NK-92 (cell line): Measurements from ENCODE around the gene GTPBP4.
"Not testable (repeated sequence)": the region's sequence is repeated elsewhere in the genome, so short reads cannot be mapped to it uniquely, and the experiment has no call there.

Source experiments
- DNase-seq: peaks from one replicate; lab custom pipeline; 2025; ENCODE audit not compliant: unreplicated experiment; lab: John Stamatoyannopoulos, UW

Gene GTPBP4

GRCh38 chr10:1056326-1057105 is 68.3 kb downstream of the GTPBP4 start, which contains the start of gene WDR37:
Gene WDR37, plus strand, starts transcription at chr10:1056385. Its CDS starts 15,771 bp downstream, at chr10:1072156.
- peak; percentile 21 for DNase-seq

- no peak for DNase-seq
Observed at GRCh38 chr10:1057106-1057657, 68.9 kb downstream of the GTPBP4 start.

DNA sequence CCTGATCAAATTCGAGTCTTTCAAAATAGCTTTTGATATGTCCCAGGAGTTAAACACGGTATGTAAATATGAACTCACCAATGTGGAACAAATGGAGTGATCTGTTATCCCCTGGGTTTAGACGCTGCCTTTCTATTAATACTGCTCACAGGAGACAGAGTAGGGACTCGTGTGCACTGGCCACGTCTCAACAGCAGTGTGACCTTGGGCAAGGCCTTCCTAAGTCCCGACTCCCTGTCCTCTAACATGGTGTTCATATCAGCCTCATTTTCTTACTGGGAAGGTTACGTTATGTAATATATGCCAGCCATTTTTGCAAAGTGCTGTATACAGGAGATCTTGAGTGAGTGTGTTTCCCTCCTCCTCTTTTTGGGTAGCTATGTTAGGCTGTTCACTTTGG is 69.8 kb downstream of the GTPBP4 start:
- no peak for DNase-seq

- DNase-seq = no peak
Observed at GRCh38 chr10:1059902-1060301, 71.7 kb downstream of the GTPBP4 start.

- no peak for DNase-seq
Observed at GRCh38 chr10:1061930-1062774, 73.9 kb downstream of the GTPBP4 start.

GRCh38 chr10:1063232-1063865 is 75.1 kb downstream of the GTPBP4 start:
- no peak for DNase-seq

DNA sequence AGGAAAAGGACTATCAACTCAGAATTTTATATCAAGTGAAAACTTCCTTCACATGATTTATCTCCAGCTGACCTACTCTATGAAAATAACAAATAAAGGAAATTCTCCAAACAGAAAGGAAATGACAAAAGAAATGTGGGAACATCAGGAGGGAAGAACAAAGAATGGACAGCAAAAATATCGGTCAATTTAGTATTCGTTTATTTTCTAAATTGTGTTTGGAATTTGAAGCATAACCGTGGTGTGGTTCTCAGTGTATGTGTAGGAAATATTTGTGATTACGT is 76.7 kb downstream of the GTPBP4 start:
- DNase-seq = no peak

DNA sequence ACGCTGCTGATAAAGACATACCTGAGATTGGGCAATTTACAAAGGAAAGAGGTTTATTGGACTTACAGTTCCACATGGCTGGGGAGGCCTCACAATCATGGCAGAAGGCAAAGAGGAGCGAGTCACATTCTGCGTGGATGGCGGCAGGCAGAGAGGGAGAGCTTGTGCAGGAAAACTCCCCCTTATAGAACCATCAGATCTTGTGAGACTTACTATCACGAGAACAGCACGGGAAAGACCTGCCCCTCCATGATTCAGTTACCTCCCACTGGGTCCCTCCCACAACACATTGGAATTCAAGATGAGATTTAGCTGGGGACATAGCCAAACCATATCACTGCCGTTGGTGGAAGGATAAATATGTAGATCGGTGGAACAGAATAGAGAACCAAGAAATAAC is 78.5 kb downstream of the GTPBP4 start:
- not testable (repeated sequence) for DNase-seq

DNA sequence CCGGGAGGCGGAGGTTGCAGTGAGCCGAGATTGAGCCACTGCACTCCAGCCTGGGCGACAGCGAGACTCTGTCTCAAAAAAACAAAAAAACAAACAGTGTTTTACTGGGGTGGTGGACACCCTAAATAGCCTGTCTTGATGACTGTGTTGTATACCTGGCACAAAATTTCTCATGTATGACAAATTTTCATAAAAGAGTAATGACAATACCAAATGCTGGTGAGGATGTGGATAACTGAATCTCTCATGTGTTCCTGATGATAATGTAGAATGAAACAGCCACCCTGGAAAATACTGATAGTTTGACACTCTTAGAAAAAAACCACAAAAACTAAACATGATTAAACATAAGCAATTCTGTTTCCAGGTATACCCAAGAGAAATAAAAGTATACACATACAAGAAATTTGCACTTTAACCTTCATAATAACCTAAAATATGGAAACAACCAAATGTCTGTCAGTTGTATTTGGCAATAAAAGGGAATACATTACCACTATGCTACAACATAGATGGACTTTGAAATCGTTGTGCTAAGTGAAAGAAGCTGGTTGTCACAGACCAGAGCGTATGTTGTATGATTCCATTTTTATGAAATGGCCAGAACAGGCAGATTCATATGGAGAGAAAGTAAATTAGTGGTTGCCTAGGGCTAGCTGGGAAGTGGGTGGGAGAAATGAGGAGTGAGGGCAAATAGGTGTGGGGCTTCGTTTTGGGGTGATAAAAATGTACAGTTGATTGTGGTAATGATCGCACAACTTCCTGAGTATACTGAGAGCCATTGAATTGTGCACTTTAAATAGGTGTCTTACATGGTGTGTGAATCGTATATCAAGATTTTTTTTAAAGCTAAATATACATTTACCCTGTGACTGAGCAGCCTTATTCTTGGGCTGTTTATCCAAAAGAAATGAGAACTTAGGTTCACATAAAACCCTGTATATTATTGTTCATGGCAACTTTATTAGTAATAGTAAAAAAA is 80.4 kb downstream of the GTPBP4 start:
- no peak for DNase-seq
